WTC11 (cell line): ENCODE results near the gene MYLK4. TPM values are rescaled to one million over a fixed set of nuclear protein-coding genes. Genes with fewer than 3 reads are reported as not detected.

Source experiments
- ATAC-seq: fragments of 200-7000 bp; cut with Tn5 transposase; 2 replicates; pipeline ENCODE4 v1.10.0; 2021; ENCODE audit warnings: mild to moderate bottlenecking, moderate library complexity
- CTCF ChIA-PET: fragments of 300-600 bp; sonication (Branson Sonifier 250); formaldehyde crosslinking; loops from one replicate; lab custom pipeline; 2021; ENCODE audit warnings: antibody characterized with exemption; lab: Charles Lee
- POLR2A ChIA-PET: fragments of 350-600 bp; sonication (Branson Sonifier 250); formaldehyde crosslinking; loops from one replicate; lab custom pipeline; 2021; ENCODE audit warnings: antibody characterized with exemption; lab: Charles Lee
- DNase-seq: peaks from one replicate; pipeline ENCODE4 v3.0.0; 2021; ENCODE audit warnings: low spot score
- H3K27ac Mint-ChIP-seq: 2 replicates; pipeline ENCODE4 v1.8.0; 2021; ENCODE audit warnings: mixed read lengths
- H3K27me3 Mint-ChIP-seq: 2 replicates; pipeline ENCODE4 v1.8.0; 2021; ENCODE audit warnings: low read depth, mild to moderate bottlenecking, moderate library complexity, mixed read lengths
- H3K36me3 Mint-ChIP-seq: 2 replicates; pipeline ENCODE4 v1.8.0; 2021; ENCODE audit warnings: mixed read lengths
- H3K4me1 Mint-ChIP-seq: 2 replicates; pipeline ENCODE4 v1.8.0; 2022; ENCODE audit warnings: mixed read lengths
- H3K4me3 Mint-ChIP-seq: 2 replicates; pipeline ENCODE4 v1.8.0; 2021; ENCODE audit warnings: mild to moderate bottlenecking, moderate library complexity, mixed read lengths
- H3K9me3 Mint-ChIP-seq: 2 replicates; pipeline ENCODE4 v1.8.0; 2021; ENCODE audit warnings: mixed read lengths
- ATF1 ChIP-seq: sonication (generic); formaldehyde crosslinking; IDR thresholded peaks from 2 replicates; pipeline ENCODE4 v1.8.1; 2023; ENCODE audit warnings: mild to moderate bottlenecking, moderate library complexity, missing genetic modification reagents
- ATF2 ChIP-seq: sonication (generic); formaldehyde crosslinking; IDR thresholded peaks from 2 replicates; pipeline ENCODE4 v1.8.1; 2022; ENCODE audit warnings: low read depth, missing genetic modification reagents, borderline replicate concordance
- ATF3 ChIP-seq: sonication (generic); formaldehyde crosslinking; conservative IDR thresholded peaks from 2 replicates; pipeline ENCODE4 v1.8.1; 2022; ENCODE audit warnings: mild to moderate bottlenecking, missing genetic modification reagents
- CDX4 ChIP-seq: fragments of 250-450 bp; sonication (Bioruptor Pico); IDR thresholded peaks from 2 replicates; pipeline ENCODE4 v1.9.0; 2021; ENCODE audit warnings: moderate library complexity, mild to moderate bottlenecking, inconsistent platforms, borderline replicate concordance
- E2F4 ChIP-seq: sonication (generic); formaldehyde crosslinking; IDR thresholded peaks from 2 replicates; pipeline ENCODE4 v1.8.1; 2022; ENCODE audit warnings: low read depth, mild to moderate bottlenecking, moderate library complexity, missing genetic modification reagents, borderline replicate concordance
- FOXK1 ChIP-seq: sonication (generic); formaldehyde crosslinking; IDR thresholded peaks from 2 replicates; pipeline ENCODE4 v1.8.0; 2022; ENCODE audit warnings: mild to moderate bottlenecking, moderate library complexity, missing genetic modification reagents
- GTF2I ChIP-seq: fragments of 250-450 bp; sonication (Bioruptor Pico); conservative IDR thresholded peaks from 2 replicates; pipeline ENCODE4 v1.4.0; 2021; ENCODE audit warnings: mild to moderate bottlenecking
- NFE2L1 ChIP-seq: sonication (generic); formaldehyde crosslinking; IDR thresholded peaks from 2 replicates; pipeline ENCODE4 v1.8.1; 2023; ENCODE audit warnings: missing genetic modification reagents
- NR1H2 ChIP-seq: sonication (generic); formaldehyde crosslinking; IDR thresholded peaks from 2 replicates; pipeline ENCODE4 v1.9.0; 2021; ENCODE audit warnings: mild to moderate bottlenecking, moderate library complexity, missing genetic modification reagents
- RELA ChIP-seq: sonication (generic); formaldehyde crosslinking; IDR thresholded peaks from 2 replicates; pipeline ENCODE4 v1.8.1; 2022; ENCODE audit warnings: missing genetic modification reagents, mild to moderate bottlenecking, borderline replicate concordance
- SP1 ChIP-seq: sonication (generic); formaldehyde crosslinking; conservative IDR thresholded peaks from 2 replicates; pipeline ENCODE4 v1.8.1; 2022; ENCODE audit warnings: missing genetic modification reagents
- TCF7 ChIP-seq: sonication (generic); formaldehyde crosslinking; IDR thresholded peaks from 2 replicates; pipeline ENCODE4 v1.8.0; 2022; ENCODE audit warnings: mild to moderate bottlenecking, low read depth, missing genetic modification reagents, moderate library complexity
- ZMAT4 ChIP-seq: fragments of 250-450 bp; sonication (Bioruptor Pico); IDR thresholded peaks from 2 replicates; pipeline ENCODE4 v1.9.0; 2021; ENCODE audit warnings: mild to moderate bottlenecking
- ZNF121 ChIP-seq: sonication (generic); formaldehyde crosslinking; IDR thresholded peaks from 2 replicates; pipeline ENCODE4 v1.8.0; 2023; ENCODE audit warnings: missing genetic modification reagents
- ZNF219 ChIP-seq: sonication (generic); formaldehyde crosslinking; IDR thresholded peaks from 2 replicates; pipeline ENCODE4 v1.8.0; 2023; ENCODE audit warnings: missing genetic modification reagents, mild to moderate bottlenecking, borderline replicate concordance
- ZNF232 ChIP-seq: sonication (generic); formaldehyde crosslinking; IDR thresholded peaks from 2 replicates; pipeline ENCODE4 v1.8.0; 2022; ENCODE audit warnings: mild to moderate bottlenecking, missing genetic modification reagents
- ZNF263 ChIP-seq: sonication (generic); formaldehyde crosslinking; IDR thresholded peaks from 2 replicates; pipeline ENCODE4 v1.8.1; 2022; ENCODE audit warnings: low read depth, mild to moderate bottlenecking, moderate library complexity, missing genetic modification reagents
- ZNF423 ChIP-seq: fragments of 250-450 bp; sonication (Bioruptor Pico); IDR thresholded peaks from 2 replicates; pipeline ENCODE4 v2.1.2; 2022; ENCODE audit warnings: mild to moderate bottlenecking, moderate library complexity
- total RNA-seq: library from RNA; stranded (reverse); gene quantifications from 3 replicates; pipeline ENCODE4 v1.2.3, GENCODE V29; 2021
- TF ChIP-seq, protein P1 (sequence below): sonication (generic); formaldehyde crosslinking; IDR thresholded peaks from 2 replicates; pipeline ENCODE4 v1.8.1; 2022; ENCODE audit warnings: mild to moderate bottlenecking, missing genetic modification reagents, moderate library complexity, borderline replicate concordance
- TF ChIP-seq, protein P2 (sequence below): sonication (generic); formaldehyde crosslinking; IDR thresholded peaks from 2 replicates; pipeline ENCODE4 v1.8.1; 2023; ENCODE audit warnings: mild to moderate bottlenecking, missing genetic modification reagents, moderate library complexity

The MYLK4 gene
- total RNA-seq, 1 experiment from 2014 or later: 0.13 TPM

DNA sequence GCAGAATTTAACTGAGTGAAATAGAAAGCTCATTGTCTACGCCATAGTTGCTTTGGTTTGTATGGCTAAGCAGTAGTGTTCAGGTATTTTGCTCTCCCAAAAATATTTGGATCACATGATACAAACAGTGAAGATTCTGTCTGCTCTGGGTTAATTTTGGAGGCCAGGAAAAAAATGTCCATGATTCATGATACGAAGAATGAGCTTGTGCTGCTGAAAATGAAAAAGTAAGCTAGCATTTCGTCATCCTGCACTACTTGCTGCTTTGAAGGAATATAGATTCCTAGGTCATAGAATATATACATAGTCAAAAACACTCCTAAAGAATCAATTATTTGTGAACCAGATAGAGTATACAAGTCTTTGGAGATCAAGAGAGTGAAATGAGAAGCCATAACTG is 22.7 kb upstream of the MYLK4 start:
- ATAC-seq (no peak), DNase-seq (no peak)
- Mint-ChIP-seq H3K4me1 (peaks cover 22% of the 10 kb centered on the region), H3K27me3 (no peaks in the 10 kb centered on the region), H3K36me3 (peaks cover 18% of the 10 kb centered on the region), H3K27ac (no peak overlapping the region), H3K4me3 (no peak overlapping the region), H3K9me3 (no peaks in the 10 kb centered on the region)
- no peak for TF ChIP-seq E2F4 (CRISPR knock-in tag)
- TF ChIP-seq NR1H2: no peak
- no peak for TF ChIP-seq NFE2L1 (CRISPR knock-in tag)
- TF ChIP-seq CDX4 (CRISPR knock-in tag): no peak
- TF ChIP-seq GTF2I (CRISPR knock-in tag): no peak
- no peak for TF ChIP-seq ZNF263
- no peak for TF ChIP-seq ATF3 (CRISPR knock-in tag)
- TF ChIP-seq, protein P1, sequence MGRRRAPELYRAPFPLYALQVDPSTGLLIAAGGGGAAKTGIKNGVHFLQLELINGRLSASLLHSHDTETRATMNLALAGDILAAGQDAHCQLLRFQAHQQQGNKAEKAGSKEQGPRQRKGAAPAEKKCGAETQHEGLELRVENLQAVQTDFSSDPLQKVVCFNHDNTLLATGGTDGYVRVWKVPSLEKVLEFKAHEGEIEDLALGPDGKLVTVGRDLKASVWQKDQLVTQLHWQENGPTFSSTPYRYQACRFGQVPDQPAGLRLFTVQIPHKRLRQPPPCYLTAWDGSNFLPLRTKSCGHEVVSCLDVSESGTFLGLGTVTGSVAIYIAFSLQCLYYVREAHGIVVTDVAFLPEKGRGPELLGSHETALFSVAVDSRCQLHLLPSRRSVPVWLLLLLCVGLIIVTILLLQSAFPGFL (CRISPR knock-in tag): no peak
- TF ChIP-seq ATF1 (CRISPR knock-in tag): no peak
- no peak for TF ChIP-seq ZNF232 (CRISPR knock-in tag)
- TF ChIP-seq ATF2 (CRISPR knock-in tag): no peak
- no peak for TF ChIP-seq ZNF423 (CRISPR knock-in tag)
- no peak for TF ChIP-seq FOXK1 (CRISPR knock-in tag)
- no peak for TF ChIP-seq TCF7 (CRISPR knock-in tag)
- TF ChIP-seq ZNF219 (CRISPR knock-in tag): no peak
- TF ChIP-seq ZNF121 (CRISPR knock-in tag): no peak
- ChIA-PET POLR2A (interaction anchor here (1.2 kb wide), 1 partner anchor 10 kb away, joined by 4 read pairs; no protein-coding TSS in a partner anchor), CTCF (interaction anchor here (0.8 to 1.9 kb wide), 6 partner anchors 9 to 179 kb away, joined by 3 to 11 read pairs (median 4); no protein-coding TSS in a partner anchor)

DNA sequence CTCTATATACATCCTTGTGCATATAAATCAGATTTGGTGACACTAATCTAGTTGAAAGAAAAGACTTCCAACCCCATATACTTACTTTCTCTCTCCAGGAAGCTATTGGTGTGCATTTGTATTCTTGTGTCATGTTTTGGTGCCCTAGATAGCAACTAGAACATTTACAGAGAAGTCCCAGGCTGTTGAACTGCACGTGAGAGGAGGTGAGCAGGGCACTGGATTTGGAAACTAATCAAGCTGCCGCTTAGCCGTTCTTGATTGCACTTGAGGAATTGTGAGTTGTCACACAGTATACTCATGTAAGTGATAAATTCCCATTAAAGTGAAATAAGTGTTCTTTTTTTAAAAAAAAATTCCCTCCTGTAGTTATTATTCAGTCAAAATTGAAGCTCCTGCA is 22.1 kb upstream of the MYLK4 start:
- no peak for DNase-seq
- H3K4me3 Mint-ChIP-seq: no peak overlapping the region
- peaks cover 18% of the 10 kb centered on the region for H3K36me3 Mint-ChIP-seq
- H3K9me3 Mint-ChIP-seq: no peaks in the 10 kb centered on the region
- CTCF ChIA-PET: interaction anchor here (1.0 to 1.9 kb wide), 7 partner anchors 10 to 180 kb away, joined by 3 to 11 read pairs (median 4); no protein-coding TSS in a partner anchor
- TF ChIP-seq, protein P2, sequence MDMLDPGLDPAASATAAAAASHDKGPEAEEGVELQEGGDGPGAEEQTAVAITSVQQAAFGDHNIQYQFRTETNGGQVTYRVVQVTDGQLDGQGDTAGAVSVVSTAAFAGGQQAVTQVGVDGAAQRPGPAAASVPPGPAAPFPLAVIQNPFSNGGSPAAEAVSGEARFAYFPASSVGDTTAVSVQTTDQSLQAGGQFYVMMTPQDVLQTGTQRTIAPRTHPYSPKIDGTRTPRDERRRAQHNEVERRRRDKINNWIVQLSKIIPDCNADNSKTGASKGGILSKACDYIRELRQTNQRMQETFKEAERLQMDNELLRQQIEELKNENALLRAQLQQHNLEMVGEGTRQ (CRISPR knock-in tag): no peak
- TF ChIP-seq SP1 (no peak), RELA (no peak), NFE2L1 (CRISPR knock-in tag) (no peak), ZMAT4 (CRISPR knock-in tag) (no peak)
- TF ChIP-seq, protein P1 (CRISPR knock-in tag): no peak
- TF ChIP-seq, all 79 proteins: peak for 0
- POLR2A ChIA-PET: interaction anchor here (1.2 kb wide), 1 partner anchor 11 kb away, joined by 4 read pairs; no protein-coding TSS in a partner anchor
- no peak for ATAC-seq
- Mint-ChIP-seq H3K27me3 (no peaks in the 10 kb centered on the region), H3K4me1 (peaks cover 28% of the 10 kb centered on the region), H3K27ac (no peak overlapping the region)
